ENCODE results near the gene CWC27.
"Not testable (repeated sequence)": the region's sequence is repeated elsewhere in the genome, so short reads cannot be mapped to it uniquely, and the experiment has no call there.

CWC27 gene

GRCh38 chr5:64853777-64854176 lies 85.0 kb downstream of the CWC27 start:
- no peak for DNase-seq

GRCh38 chr5:64854855-64855254 lies 86.1 kb downstream of the CWC27 start:
- DNase-seq = no peak

- DNase-seq = no peak
Measured at GRCh38 chr5:64859881-64860280, 91.2 kb downstream of the CWC27 start.

- DNase-seq = no peak
Measured at GRCh38 chr5:64861281-64861680, 92.6 kb downstream of the CWC27 start.

- no peak for DNase-seq
Measured at GRCh38 chr5:64864171-64864570, 95.4 kb downstream of the CWC27 start.

- DNase-seq = no peak
Measured at GRCh38 chr5:64865662-64866061, 96.9 kb downstream of the CWC27 start.

GRCh38 chr5:64869419-64869818 lies 100.7 kb downstream of the CWC27 start:
- no peak for DNase-seq

GRCh38 chr5:64872044-64872443 lies 103.3 kb downstream of the CWC27 start:
- DNase-seq = no peak

GRCh38 chr5:64873441-64873840 lies 104.7 kb downstream of the CWC27 start:
- DNase-seq = no peak

- no peak for DNase-seq
Measured at GRCh38 chr5:64874753-64875152, 106.0 kb downstream of the CWC27 start.

- DNase-seq = no peak
Measured at GRCh38 chr5:64876203-64876602, 107.5 kb downstream of the CWC27 start.

GRCh38 chr5:64880821-64881220 lies 112.1 kb downstream of the CWC27 start:
- DNase-seq = no peak

- DNase-seq = no peak
Measured at GRCh38 chr5:64883912-64884311, 115.2 kb downstream of the CWC27 start.

GRCh38 chr5:64884541-64884940 lies 115.8 kb downstream of the CWC27 start:
- no peak for DNase-seq

- no peak for DNase-seq
Measured at GRCh38 chr5:64887910-64888309, 119.2 kb downstream of the CWC27 start.

GRCh38 chr5:64895748-64896147 lies 127.0 kb downstream of the CWC27 start:
- no peak for DNase-seq

GRCh38 chr5:64899838-64900237 lies 131.1 kb downstream of the CWC27 start:
- DNase-seq = no peak

GRCh38 chr5:64900618-64901017 lies 131.9 kb downstream of the CWC27 start:
- DNase-seq = no peak

- DNase-seq = not testable (repeated sequence)
Measured at GRCh38 chr5:64907399-64907798, 138.7 kb downstream of the CWC27 start.

GRCh38 chr5:64914396-64914795 lies 145.7 kb downstream of the CWC27 start:
- DNase-seq = no peak

- no peak for DNase-seq
Measured at GRCh38 chr5:64918083-64918482, 149.4 kb downstream of the CWC27 start.

- DNase-seq = no peak
Measured at GRCh38 chr5:64921386-64921785, 152.7 kb downstream of the CWC27 start.

- DNase-seq = peak; percentile 95
Measured at GRCh38 chr5:64923151-64923685, 154.5 kb downstream of the CWC27 start.

- DNase-seq = no peak
Measured at GRCh38 chr5:64925123-64925522, 156.4 kb downstream of the CWC27 start.

- DNase-seq = no peak
Measured at GRCh38 chr5:64929833-64930232, 161.1 kb downstream of the CWC27 start.
